ENCODE data around the gene TMEM14A. TPM values are rescaled to one million over a fixed set of nuclear protein-coding genes. Genes with fewer than 3 reads are reported as not detected.

TMEM14A gene
- total RNA-seq, 1 donor from 2014 or later: 21.1 TPM

GRCh38 chr6:52666523-52666922, 4.4 kb upstream of the TMEM14A start:
- TF ChIP-seq CTCF (IDR thresholded peaks at IDR 0.05): no peak
- H3K4me3 Mint-ChIP-seq (ENCODE audit: unreplicated experiment): no peak overlapping the region
- H3K36me3 Mint-ChIP-seq (ENCODE audit: low read depth): peaks cover 3% of the 10 kb centered on the region
- H3K4me1 Mint-ChIP-seq (ENCODE audit: low read depth): peaks cover 17% of the 10 kb centered on the region
- H3K27ac Mint-ChIP-seq (ENCODE audit: unreplicated experiment): no peak overlapping the region
- H3K9me3 Mint-ChIP-seq (ENCODE audit: low read depth): no peaks in the 10 kb centered on the region
- no peaks in the 10 kb centered on the region for H3K27me3 Mint-ChIP-seq (ENCODE audit: low read depth)
- no peak for DNase-seq (ENCODE audit: low spot score)

- Mint-ChIP-seq H3K27ac (ENCODE audit: unreplicated experiment) (no peak overlapping the region), H3K9me3 (ENCODE audit: low read depth) (no peaks in the 10 kb centered on the region), H3K4me3 (ENCODE audit: unreplicated experiment) (no peak overlapping the region), H3K27me3 (ENCODE audit: low read depth) (no peaks in the 10 kb centered on the region), H3K36me3 (ENCODE audit: low read depth) (peaks cover 3% of the 10 kb centered on the region), H3K4me1 (ENCODE audit: low read depth) (peaks cover 27% of the 10 kb centered on the region)
- no peak for TF ChIP-seq CTCF (IDR thresholded peaks at IDR 0.05)
- no peak for DNase-seq (ENCODE audit: low spot score)
Observed at GRCh38 chr6:52667572-52667971, 3.3 kb upstream of the TMEM14A start.

- TF ChIP-seq CTCF (IDR thresholded peaks at IDR 0.05): no peak
- H3K9me3 Mint-ChIP-seq (ENCODE audit: low read depth): no peaks in the 10 kb centered on the region
- peak overlapping the region; percentile 85 for H3K4me3 Mint-ChIP-seq (ENCODE audit: unreplicated experiment)
- no peaks in the 10 kb centered on the region for H3K27me3 Mint-ChIP-seq (ENCODE audit: low read depth)
- peaks cover 29% of the 10 kb centered on the region for H3K4me1 Mint-ChIP-seq (ENCODE audit: low read depth)
- H3K27ac Mint-ChIP-seq (ENCODE audit: unreplicated experiment): no peak overlapping the region
- peaks cover 5% of the 10 kb centered on the region for H3K36me3 Mint-ChIP-seq (ENCODE audit: low read depth)
- DNase-seq (ENCODE audit: low spot score): no peak
Observed at GRCh38 chr6:52671676-52672075, 763 bp downstream of the TMEM14A start.

- Mint-ChIP-seq H3K9me3 (ENCODE audit: low read depth) (no peaks in the 10 kb centered on the region), H3K36me3 (ENCODE audit: low read depth) (peaks cover 4% of the 10 kb centered on the region), H3K27ac (ENCODE audit: unreplicated experiment) (no peak overlapping the region), H3K4me1 (ENCODE audit: low read depth) (peaks cover 26% of the 10 kb centered on the region), H3K27me3 (ENCODE audit: low read depth) (no peaks in the 10 kb centered on the region), H3K4me3 (ENCODE audit: unreplicated experiment) (no peak overlapping the region)
- TF ChIP-seq CTCF (IDR thresholded peaks at IDR 0.05): no peak
- no peak for DNase-seq (ENCODE audit: low spot score)
Observed at GRCh38 chr6:52672412-52673025, 1.6 kb downstream of the TMEM14A start.

GRCh38 chr6:52674666-52675065, 3.8 kb downstream of the TMEM14A start:
- Mint-ChIP-seq H3K27ac (ENCODE audit: unreplicated experiment) (no peak overlapping the region), H3K27me3 (ENCODE audit: low read depth) (no peaks in the 10 kb centered on the region), H3K36me3 (ENCODE audit: low read depth) (peaks cover 7% of the 10 kb centered on the region), H3K4me1 (ENCODE audit: low read depth) (peaks cover 26% of the 10 kb centered on the region), H3K4me3 (ENCODE audit: unreplicated experiment) (no peak overlapping the region), H3K9me3 (ENCODE audit: low read depth) (no peaks in the 10 kb centered on the region)
- no peak for DNase-seq (ENCODE audit: low spot score)
- no peak for TF ChIP-seq CTCF (IDR thresholded peaks at IDR 0.05)

Data from chondrocyte (in vitro differentiated cells).